CD8-positive, alpha-beta memory T cell (primary cell): Measurements from ENCODE around the gene B9D2. TPM values are rescaled to one million over a fixed set of nuclear protein-coding genes. Genes with fewer than 3 reads are reported as not detected.

Source experiments
- CTCF ChIA-PET: fragments of 350-600 bp; sonication (Branson Sonifier 250); formaldehyde crosslinking; loops from one replicate; lab custom pipeline; 2021; ENCODE audit warnings: antibody characterized with exemption; lab: Charles Lee
- POLR2A ChIA-PET: fragments of 350-600 bp; sonication (Branson Sonifier 250); formaldehyde crosslinking; loops from one replicate; lab custom pipeline; 2021; ENCODE audit warnings: antibody characterized with exemption; lab: Charles Lee
- DNase-seq, 5 donors: peaks; one replicate each; pipeline versions ENCODE4 v3.0.0 to v3.0.0-alpha.2; 2020 to 2022; ENCODE audit warnings: mixed read lengths in 1 of 5
- H3K27ac ChIP-seq: one replicate; pipeline ENCODE4 v1.7.0; 2013; ENCODE audit warnings: low read depth, mild to moderate bottlenecking, low read length, moderate library complexity
- H3K27me3 ChIP-seq: 2 replicates; pipeline ENCODE4 v1.7.0; 2013; ENCODE audit warnings: low read length, mild to moderate bottlenecking; ENCODE audit not compliant: insufficient read depth, poor library complexity, severe bottlenecking
- H3K36me3 ChIP-seq: 2 replicates; pipeline ENCODE4 v1.7.0; 2013; ENCODE audit warnings: mild to moderate bottlenecking, low read length, moderate library complexity; ENCODE audit not compliant: insufficient read depth
- H3K4me1 ChIP-seq: 2 replicates; pipeline ENCODE4 v1.7.0; 2013; ENCODE audit warnings: mild to moderate bottlenecking, low read length, moderate library complexity; ENCODE audit not compliant: insufficient read depth
- H3K4me3 ChIP-seq: 2 replicates; pipeline ENCODE4 v1.7.0; 2013; ENCODE audit warnings: mild to moderate bottlenecking, low read length
- H3K9me3 ChIP-seq: 2 replicates; pipeline ENCODE4 v1.7.0; 2013; ENCODE audit warnings: mild to moderate bottlenecking, low read length
- H3K27ac Mint-ChIP-seq, 8 donors: one replicate each; pipeline ENCODE4 v1.8.0; 2020 to 2021; ENCODE audit warnings: mixed read lengths in 8 of 8, mild to moderate bottlenecking in 6 of 8, inconsistent platforms in 3 of 8, moderate library complexity in 3 of 8
- H3K27me3 Mint-ChIP-seq, 2 donors: one replicate each; pipeline ENCODE4 v1.8.0; 2020 to 2021; ENCODE audit warnings: mixed read lengths in 2 of 2, mild to moderate bottlenecking in 1 of 2, moderate library complexity in 1 of 2
- H3K36me3 Mint-ChIP-seq, 3 donors: one replicate each; pipeline ENCODE4 v1.8.0; 2020 to 2021; ENCODE audit warnings: mixed read lengths in 3 of 3, inconsistent platforms in 1 of 3, mild to moderate bottlenecking in 1 of 3
- H3K4me1 Mint-ChIP-seq, 3 donors: one replicate each; pipeline ENCODE4 v1.8.0; 2020 to 2021; ENCODE audit warnings: mixed read lengths in 3 of 3, inconsistent platforms in 1 of 3, mild to moderate bottlenecking in 1 of 3
- H3K4me3 Mint-ChIP-seq, 7 donors: one replicate each; pipeline ENCODE4 v1.8.0; 2020 to 2021; ENCODE audit warnings: mixed read lengths in 7 of 7, mild to moderate bottlenecking in 6 of 7, moderate library complexity in 4 of 7, inconsistent platforms in 2 of 7
- H3K9me3 Mint-ChIP-seq, 5 donors: one replicate each; pipeline ENCODE4 v1.8.0; 2020 to 2022; ENCODE audit warnings: mixed read lengths in 5 of 5, mild to moderate bottlenecking in 3 of 5, moderate library complexity in 2 of 5, inconsistent platforms in 1 of 5
- polyA plus RNA-seq: library from polyadenylated mRNA; unstranded; fragments of 300-500 nt; fragmentation: Illumina TruSeq; gene quantifications from one replicate; pipeline ENCODE4 v1.2.3, GENCODE V29; 2021
- total RNA-seq, 2 experiments: library from RNA; stranded (reverse); gene quantifications; one replicate each; pipeline ENCODE4 v1.2.3, GENCODE V29; 2021

B9D2 gene
- total and polyA plus RNA-seq, 3 experiments from 2014 or later = 8.5 to 15.4 (median 9.7) TPM

DNA sequence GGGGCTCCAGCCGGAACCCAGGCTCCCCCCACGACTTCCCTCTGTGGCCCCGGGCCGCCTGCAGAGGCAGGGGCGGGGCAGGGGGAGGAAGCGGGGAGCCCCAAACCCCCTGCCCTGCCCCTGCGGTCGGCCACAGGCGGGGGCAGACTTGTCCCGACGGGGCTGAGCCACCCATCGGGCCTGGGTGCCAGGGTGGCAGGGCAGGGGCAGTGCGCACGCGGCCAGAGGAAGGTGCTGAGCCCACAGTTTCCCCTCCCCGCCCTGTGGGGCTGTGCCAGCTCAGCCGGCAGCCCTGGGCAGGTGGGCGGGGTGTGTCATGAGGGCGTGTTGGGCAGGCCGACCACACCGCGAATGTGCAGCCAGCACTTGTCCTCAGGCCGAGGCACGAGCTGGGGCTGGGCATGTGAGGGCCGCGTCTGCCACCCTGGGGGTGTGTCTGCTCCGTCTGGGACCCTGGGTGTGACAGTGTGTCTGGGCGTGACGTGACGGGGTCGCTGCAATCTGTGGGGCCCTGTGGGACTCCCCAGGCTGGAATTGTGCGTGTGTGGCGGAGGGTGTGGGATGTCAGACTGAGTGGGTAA lies 36.3 kb downstream of the B9D2 start:
- Histone ChIP-seq H3K27ac (peak overlapping the region; percentile 80), H3K36me3 (peaks cover 24% of the 10 kb centered on the region), H3K9me3 (no peaks in the 10 kb centered on the region), H3K4me3 (peak overlapping the region; percentile 64), H3K4me1 (peaks cover 69% of the 10 kb centered on the region), H3K27me3 (no peaks in the 10 kb centered on the region)
- peaks cover 68 to 82% (median 70%) of the 10 kb centered on the region in 3 donors for H3K4me1 Mint-ChIP-seq
- ChIA-PET CTCF (interaction anchor here (0.8 to 4.0 kb wide), 8 partner anchors 10 to 63 kb away, joined by 3 to 33 read pairs (median 5); partner anchors contain the start of genes B9D2, CCDC97, HNRNPUL1 and TGFB1), POLR2A (interaction anchor here (0.9 to 4.5 kb wide), 8 partner anchors 21 to 64 kb away, joined by 3 to 54 read pairs (median 12); partner anchors contain the start of genes B9D2, HNRNPUL1 and TGFB1)
- peaks cover 0 to 5% (median 0%) of the 10 kb centered on the region in 5 donors for H3K9me3 Mint-ChIP-seq
- peaks cover 20 to 66% (median 31%) of the 10 kb centered on the region in 3 donors for H3K36me3 Mint-ChIP-seq
- peak; percentile 81 to 97 (median 92) for DNase-seq
- H3K27me3 Mint-ChIP-seq = peaks cover 0 to 9% of the 10 kb centered on the region in 2 donors
- peak overlapping the region; percentile 97 to 100 (median 100) for H3K27ac Mint-ChIP-seq
- peak overlapping the region; percentile 73 to 89 (median 80) for H3K4me3 Mint-ChIP-seq

DNA sequence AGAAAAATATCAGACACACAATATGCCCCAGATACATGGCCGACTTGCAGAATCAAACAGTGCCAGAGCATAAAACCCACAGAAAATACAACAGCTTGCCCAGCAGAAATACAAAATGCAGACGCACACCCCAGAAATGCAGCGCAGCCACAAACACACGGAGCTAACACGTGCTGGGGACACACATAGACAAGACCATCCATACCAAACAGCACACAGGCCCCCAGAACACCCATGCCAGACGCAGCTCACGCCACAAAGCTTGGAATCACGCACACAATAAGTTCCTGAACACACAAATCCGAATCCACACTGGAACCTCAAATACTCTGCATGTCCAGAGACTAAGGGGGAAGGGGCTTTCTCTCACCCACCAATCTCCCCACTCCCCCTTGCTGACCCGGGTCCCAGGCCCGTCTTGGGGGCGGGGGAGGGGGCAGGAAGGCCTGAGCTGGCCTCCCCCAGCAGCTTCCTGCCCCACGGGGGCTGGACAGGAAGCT lies 36.8 kb downstream of the B9D2 start:
- H3K36me3 Mint-ChIP-seq = peaks cover 17 to 66% (median 26%) of the 10 kb centered on the region in 3 donors
- peaks cover 66 to 82% (median 67%) of the 10 kb centered on the region in 3 donors for H3K4me1 Mint-ChIP-seq
- DNase-seq = peak in 1 of 5 donors; percentile 35
- peaks cover 18% of the 10 kb centered on the region for H3K36me3 ChIP-seq
- peaks cover 0 to 9% of the 10 kb centered on the region in 2 donors for H3K27me3 Mint-ChIP-seq
- H3K27ac Mint-ChIP-seq = peak overlapping the region; percentile 91 to 100 (median 99)
- H3K9me3 Mint-ChIP-seq = peaks cover 0 to 5% (median 0%) of the 10 kb centered on the region in 5 donors
- H3K9me3 ChIP-seq = no peaks in the 10 kb centered on the region
- POLR2A ChIA-PET = interaction anchor here (0.9 to 4.5 kb wide), 8 partner anchors 20 to 63 kb away, joined by 3 to 54 read pairs (median 12); partner anchors contain the start of genes B9D2, HNRNPUL1 and TGFB1
- H3K27ac ChIP-seq = peak overlapping the region; percentile 80
- CTCF ChIA-PET = interaction anchor here (0.8 to 4.0 kb wide), 7 partner anchors 10 to 63 kb away, joined by 3 to 33 read pairs (median 4); partner anchors contain the start of genes B9D2, CCDC97, HNRNPUL1 and TGFB1
- peak overlapping the region; percentile 64 for H3K4me3 ChIP-seq
- H3K27me3 ChIP-seq = no peaks in the 10 kb centered on the region
- peak overlapping the region; percentile 71 to 89 (median 76) for H3K4me3 Mint-ChIP-seq
- peaks cover 66% of the 10 kb centered on the region for H3K4me1 ChIP-seq

DNA sequence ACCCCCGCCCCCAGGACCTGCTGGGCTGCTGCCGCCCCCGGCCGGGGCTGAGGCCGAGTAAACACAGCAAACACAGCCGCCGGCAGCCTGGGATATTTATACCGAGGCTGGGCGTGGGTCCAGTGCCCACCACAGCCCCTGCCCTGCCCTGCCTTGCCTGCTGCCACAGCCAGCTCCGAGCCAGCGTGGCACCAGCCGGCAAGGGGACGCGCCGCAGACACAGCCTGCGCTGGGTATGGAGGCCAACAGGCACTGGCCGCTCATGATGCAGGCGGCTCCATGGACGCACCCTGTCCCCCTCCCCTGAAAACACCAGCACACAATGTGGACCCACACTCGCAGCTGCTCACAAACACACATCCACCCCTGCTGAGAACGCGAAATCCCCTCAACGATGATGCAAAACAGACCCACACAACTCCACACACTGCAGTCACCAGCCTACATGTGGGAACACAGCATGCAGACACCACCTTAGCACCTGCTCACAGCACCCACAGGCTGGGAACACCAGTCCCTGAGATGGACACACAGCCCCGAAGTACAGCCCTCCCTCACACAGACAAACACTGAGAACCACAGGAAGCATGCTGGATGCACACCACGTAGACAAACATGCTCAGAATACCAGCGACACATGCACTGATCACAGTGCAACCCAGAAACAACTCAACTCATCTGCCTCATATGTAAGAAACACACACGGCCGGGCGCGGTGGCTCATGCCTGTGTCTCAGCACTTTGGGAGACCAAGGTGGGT lies 37.8 kb downstream of the B9D2 start:
- H3K4me3 Mint-ChIP-seq = peak overlapping the region; percentile 20 to 89 (median 76)
- peaks cover 12 to 64% (median 16%) of the 10 kb centered on the region in 3 donors for H3K36me3 Mint-ChIP-seq
- Histone ChIP-seq H3K27me3 (no peaks in the 10 kb centered on the region), H3K27ac (no peak overlapping the region), H3K4me1 (peaks cover 58% of the 10 kb centered on the region), H3K9me3 (no peaks in the 10 kb centered on the region), H3K36me3 (peaks cover 14% of the 10 kb centered on the region), H3K4me3 (no peak overlapping the region)
- H3K27me3 Mint-ChIP-seq = peaks cover 0 to 7% of the 10 kb centered on the region in 2 donors
- POLR2A ChIA-PET = interaction anchor here (4.5 kb wide), 1 partner anchor 26 kb away, joined by 54 read pairs; the partner anchor contains the start of gene TGFB1
- peaks cover 57 to 75% (median 58%) of the 10 kb centered on the region in 3 donors for H3K4me1 Mint-ChIP-seq
- DNase-seq = peak in 2 of 5 donors; percentile 44 to 60
- CTCF ChIA-PET = interaction anchor here (1.4 to 4.0 kb wide), 2 partner anchors 26 to 29 kb away, joined by 6 to 33 read pairs; partner anchors contain the start of gene TGFB1
- H3K9me3 Mint-ChIP-seq = peaks cover 0 to 5% (median 0%) of the 10 kb centered on the region in 5 donors
- peak overlapping the region; percentile 91 to 100 (median 99) for H3K27ac Mint-ChIP-seq

DNA sequence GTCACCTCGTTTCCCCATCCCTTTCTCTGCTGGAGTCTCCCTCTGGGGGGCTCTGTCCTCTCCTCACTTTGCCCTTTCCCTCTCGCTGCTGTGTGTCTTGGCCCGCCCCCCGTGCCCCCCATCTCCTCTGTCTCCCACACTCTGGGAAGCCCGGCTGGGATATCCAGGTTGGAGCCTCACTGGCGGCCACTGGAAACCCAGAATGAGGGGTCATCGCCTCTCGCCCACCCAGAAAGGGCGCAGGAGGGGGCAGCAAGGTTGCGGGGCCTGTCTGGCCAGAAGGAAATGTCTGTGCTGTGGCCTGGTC lies 38.4 kb downstream of the B9D2 start:
- Histone ChIP-seq H3K4me3 (no peak overlapping the region), H3K9me3 (no peaks in the 10 kb centered on the region), H3K27ac (no peak overlapping the region), H3K36me3 (peaks cover 17% of the 10 kb centered on the region), H3K4me1 (peaks cover 55% of the 10 kb centered on the region), H3K27me3 (no peaks in the 10 kb centered on the region)
- peaks cover 11 to 68% (median 15%) of the 10 kb centered on the region in 3 donors for H3K36me3 Mint-ChIP-seq
- peaks cover 55 to 72% (median 56%) of the 10 kb centered on the region in 3 donors for H3K4me1 Mint-ChIP-seq
- DNase-seq = no peak
- POLR2A ChIA-PET = interaction anchor here (4.5 kb wide), 1 partner anchor 27 kb away, joined by 54 read pairs; the partner anchor contains the start of gene TGFB1
- H3K9me3 Mint-ChIP-seq = peaks cover 0 to 5% (median 0%) of the 10 kb centered on the region in 5 donors
- H3K27me3 Mint-ChIP-seq = peaks cover 0 to 7% of the 10 kb centered on the region in 2 donors
- peak overlapping the region in 2 of 7 donors; percentile 55 to 83 for H3K4me3 Mint-ChIP-seq
- H3K27ac Mint-ChIP-seq = peak overlapping the region; percentile 58 to 99 (median 93)
- CTCF ChIA-PET = no interaction called here

DNA sequence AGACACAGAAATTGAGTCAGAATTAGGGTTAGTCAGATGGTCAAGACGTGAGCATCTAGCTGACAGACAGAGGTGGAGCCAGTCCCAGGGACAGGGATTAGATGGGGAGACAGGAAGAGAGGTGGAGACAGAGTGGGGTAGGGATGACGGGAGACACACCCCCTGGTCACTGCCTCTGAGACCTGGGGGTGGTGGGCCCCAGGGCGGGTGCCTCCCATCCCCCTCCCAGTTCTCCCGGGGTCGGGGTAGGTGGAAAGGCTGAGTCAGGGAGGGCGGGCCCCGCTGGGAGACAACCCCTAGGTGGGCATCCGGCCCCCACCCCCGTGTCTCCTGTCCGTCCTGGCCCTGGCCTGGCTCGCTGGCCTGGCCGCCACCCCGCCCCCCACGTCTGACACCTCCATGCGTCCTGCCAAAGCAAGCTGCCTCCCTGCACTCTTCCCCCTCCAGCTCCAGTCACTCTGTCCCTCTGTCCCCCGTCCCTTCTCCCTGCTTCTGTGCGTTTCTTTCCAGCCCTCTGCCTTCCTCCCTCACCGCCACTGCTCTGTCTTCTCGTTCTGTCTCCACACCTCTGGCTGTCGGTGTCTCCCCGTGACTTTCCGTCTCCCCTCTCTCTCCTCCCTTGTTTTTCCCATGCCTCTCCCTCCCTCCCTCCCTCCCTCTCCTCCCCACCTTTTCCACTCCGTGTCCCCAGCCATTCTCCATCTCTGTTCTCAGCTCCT lies 38.9 kb downstream of the B9D2 start:
- Mint-ChIP-seq H3K4me1 (peaks cover 50 to 67% (median 53%) of the 10 kb centered on the region in 3 donors), H3K4me3 (peak overlapping the region in 5 of 7 donors; percentile 44 to 84 (median 63)), H3K27ac (peak overlapping the region; percentile 58 to 99 (median 94)), H3K27me3 (peaks cover 0 to 7% of the 10 kb centered on the region in 2 donors), H3K9me3 (peaks cover 0 to 5% (median 0%) of the 10 kb centered on the region in 5 donors), H3K36me3 (peaks cover 8 to 68% (median 11%) of the 10 kb centered on the region in 3 donors)
- H3K4me3 ChIP-seq = no peak overlapping the region
- ChIA-PET POLR2A (interaction anchor here (4.5 kb wide), 1 partner anchor 27 kb away, joined by 54 read pairs; the partner anchor contains the start of gene TGFB1), CTCF (interaction anchor here (2.4 kb wide), 1 partner anchor 27 kb away, joined by 8 read pairs; no protein-coding TSS in a partner anchor)
- no peaks in the 10 kb centered on the region for H3K27me3 ChIP-seq
- H3K4me1 ChIP-seq = peaks cover 50% of the 10 kb centered on the region
- peaks cover 22% of the 10 kb centered on the region for H3K36me3 ChIP-seq
- no peaks in the 10 kb centered on the region for H3K9me3 ChIP-seq
- DNase-seq = peak in 3 of 5 donors; percentile 47 to 61 (median 54)
- peak overlapping the region; percentile 79 for H3K27ac ChIP-seq

DNA sequence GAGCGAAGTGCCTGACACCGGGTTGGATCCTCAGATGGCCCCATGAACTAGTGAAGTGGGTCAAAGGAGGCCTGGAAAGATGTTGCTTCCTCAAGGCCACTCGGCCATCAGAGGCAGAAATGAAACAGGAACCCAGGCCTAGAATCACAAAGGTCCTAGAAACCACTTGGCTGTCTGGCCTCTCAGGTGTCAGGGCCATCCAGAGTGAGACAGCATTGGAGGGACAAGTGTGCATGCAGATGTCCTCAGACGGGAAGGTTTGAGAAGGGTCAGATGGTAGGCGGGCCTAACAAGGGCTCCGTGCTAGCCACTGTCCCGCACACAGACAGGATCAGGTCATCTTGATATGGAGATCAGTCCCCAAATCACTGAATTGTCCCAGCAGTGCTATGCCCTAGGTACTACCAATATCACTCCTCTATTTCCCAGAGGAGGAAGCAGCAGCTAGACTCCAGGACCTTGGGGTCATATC lies 39.7 kb downstream of the B9D2 start:
- POLR2A ChIA-PET = no interaction called here
- H3K9me3 ChIP-seq = no peaks in the 10 kb centered on the region
- CTCF ChIA-PET = interaction anchor here (2.4 kb wide), 1 partner anchor 28 kb away, joined by 8 read pairs; no protein-coding TSS in a partner anchor
- Mint-ChIP-seq H3K9me3 (peaks cover 0 to 5% (median 0%) of the 10 kb centered on the region in 5 donors), H3K4me1 (peaks cover 49 to 68% (median 53%) of the 10 kb centered on the region in 3 donors), H3K27ac (peak overlapping the region; percentile 58 to 99 (median 94)), H3K36me3 (peaks cover 8 to 76% (median 11%) of the 10 kb centered on the region in 3 donors), H3K4me3 (peak overlapping the region in 1 of 7 donors; percentile 84), H3K27me3 (peaks cover 0 to 7% of the 10 kb centered on the region in 2 donors)
- H3K36me3 ChIP-seq = peaks cover 26% of the 10 kb centered on the region
- no peaks in the 10 kb centered on the region for H3K27me3 ChIP-seq
- no peak for DNase-seq
- H3K4me3 ChIP-seq = no peak overlapping the region
- H3K4me1 ChIP-seq = peaks cover 47% of the 10 kb centered on the region
- peak overlapping the region; percentile 79 for H3K27ac ChIP-seq
